Measurements from ENCODE around the gene PSMD4.

DNA sequence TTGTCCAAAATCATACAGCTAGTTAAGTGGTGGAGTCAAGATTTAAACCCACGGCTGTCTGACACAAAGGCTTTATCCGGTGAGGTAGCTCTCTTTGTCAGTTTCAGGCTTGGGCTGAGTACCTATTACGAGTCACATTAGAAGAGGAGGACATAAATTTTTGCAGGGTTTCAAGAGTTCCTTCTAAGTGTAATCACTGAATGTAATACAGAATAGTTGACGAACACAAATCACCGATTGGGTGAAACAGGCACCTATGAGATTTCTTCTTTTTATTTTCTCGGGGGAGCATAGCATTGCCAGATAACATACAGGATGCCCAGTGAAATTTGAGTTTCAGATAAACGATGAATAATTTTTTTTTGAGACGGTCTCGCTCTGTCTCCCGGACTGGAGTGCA lies 847 bp downstream of the PSMD4 start:
- TF ChIP-seq, protein P1, sequence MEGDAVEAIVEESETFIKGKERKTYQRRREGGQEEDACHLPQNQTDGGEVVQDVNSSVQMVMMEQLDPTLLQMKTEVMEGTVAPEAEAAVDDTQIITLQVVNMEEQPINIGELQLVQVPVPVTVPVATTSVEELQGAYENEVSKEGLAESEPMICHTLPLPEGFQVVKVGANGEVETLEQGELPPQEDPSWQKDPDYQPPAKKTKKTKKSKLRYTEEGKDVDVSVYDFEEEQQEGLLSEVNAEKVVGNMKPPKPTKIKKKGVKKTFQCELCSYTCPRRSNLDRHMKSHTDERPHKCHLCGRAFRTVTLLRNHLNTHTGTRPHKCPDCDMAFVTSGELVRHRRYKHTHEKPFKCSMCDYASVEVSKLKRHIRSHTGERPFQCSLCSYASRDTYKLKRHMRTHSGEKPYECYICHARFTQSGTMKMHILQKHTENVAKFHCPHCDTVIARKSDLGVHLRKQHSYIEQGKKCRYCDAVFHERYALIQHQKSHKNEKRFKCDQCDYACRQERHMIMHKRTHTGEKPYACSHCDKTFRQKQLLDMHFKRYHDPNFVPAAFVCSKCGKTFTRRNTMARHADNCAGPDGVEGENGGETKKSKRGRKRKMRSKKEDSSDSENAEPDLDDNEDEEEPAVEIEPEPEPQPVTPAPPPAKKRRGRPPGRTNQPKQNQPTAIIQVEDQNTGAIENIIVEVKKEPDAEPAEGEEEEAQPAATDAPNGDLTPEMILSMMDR (tag by site-specific recombination; IDR thresholded peaks at IDR 0.05) = no peak
- TF ChIP-seq, protein P2, sequence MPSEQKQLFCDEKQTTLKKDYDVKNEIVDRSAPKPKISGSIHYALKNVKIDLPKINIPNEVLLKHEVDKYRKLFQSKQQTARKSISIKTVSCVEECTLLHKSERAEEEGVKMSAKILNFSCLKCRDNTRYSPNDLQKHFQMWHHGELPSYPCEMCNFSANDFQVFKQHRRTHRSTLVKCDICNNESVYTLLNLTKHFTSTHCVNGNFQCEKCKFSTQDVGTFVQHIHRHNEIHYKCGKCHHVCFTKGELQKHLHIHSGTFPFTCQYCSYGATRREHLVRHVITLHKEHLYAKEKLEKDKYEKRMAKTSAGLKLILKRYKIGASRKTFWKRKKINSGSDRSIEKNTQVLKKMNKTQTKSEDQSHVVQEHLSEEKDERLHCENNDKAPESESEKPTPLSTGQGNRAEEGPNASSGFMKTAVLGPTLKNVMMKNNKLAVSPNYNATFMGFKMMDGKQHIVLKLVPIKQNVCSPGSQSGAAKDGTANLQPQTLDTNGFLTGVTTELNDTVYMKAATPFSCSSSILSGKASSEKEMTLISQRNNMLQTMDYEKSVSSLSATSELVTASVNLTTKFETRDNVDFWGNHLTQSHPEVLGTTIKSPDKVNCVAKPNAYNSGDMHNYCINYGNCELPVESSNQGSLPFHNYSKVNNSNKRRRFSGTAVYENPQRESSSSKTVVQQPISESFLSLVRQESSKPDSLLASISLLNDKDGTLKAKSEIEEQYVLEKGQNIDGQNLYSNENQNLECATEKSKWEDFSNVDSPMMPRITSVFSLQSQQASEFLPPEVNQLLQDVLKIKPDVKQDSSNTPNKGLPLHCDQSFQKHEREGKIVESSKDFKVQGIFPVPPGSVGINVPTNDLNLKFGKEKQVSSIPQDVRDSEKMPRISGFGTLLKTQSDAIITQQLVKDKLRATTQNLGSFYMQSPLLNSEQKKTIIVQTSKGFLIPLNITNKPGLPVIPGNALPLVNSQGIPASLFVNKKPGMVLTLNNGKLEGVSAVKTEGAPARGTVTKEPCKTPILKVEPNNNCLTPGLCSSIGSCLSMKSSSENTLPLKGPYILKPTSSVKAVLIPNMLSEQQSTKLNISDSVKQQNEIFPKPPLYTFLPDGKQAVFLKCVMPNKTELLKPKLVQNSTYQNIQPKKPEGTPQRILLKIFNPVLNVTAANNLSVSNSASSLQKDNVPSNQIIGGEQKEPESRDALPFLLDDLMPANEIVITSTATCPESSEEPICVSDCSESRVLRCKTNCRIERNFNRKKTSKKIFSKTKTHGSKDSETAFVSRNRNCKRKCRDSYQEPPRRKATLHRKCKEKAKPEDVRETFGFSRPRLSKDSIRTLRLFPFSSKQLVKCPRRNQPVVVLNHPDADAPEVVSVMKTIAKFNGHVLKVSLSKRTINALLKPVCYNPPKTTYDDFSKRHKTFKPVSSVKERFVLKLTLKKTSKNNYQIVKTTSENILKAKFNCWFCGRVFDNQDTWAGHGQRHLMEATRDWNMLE (tag by site-specific recombination; conservative IDR thresholded peaks at IDR 0.05; ENCODE audit: low read depth) = no peak
- TF ChIP-seq, protein P3, sequence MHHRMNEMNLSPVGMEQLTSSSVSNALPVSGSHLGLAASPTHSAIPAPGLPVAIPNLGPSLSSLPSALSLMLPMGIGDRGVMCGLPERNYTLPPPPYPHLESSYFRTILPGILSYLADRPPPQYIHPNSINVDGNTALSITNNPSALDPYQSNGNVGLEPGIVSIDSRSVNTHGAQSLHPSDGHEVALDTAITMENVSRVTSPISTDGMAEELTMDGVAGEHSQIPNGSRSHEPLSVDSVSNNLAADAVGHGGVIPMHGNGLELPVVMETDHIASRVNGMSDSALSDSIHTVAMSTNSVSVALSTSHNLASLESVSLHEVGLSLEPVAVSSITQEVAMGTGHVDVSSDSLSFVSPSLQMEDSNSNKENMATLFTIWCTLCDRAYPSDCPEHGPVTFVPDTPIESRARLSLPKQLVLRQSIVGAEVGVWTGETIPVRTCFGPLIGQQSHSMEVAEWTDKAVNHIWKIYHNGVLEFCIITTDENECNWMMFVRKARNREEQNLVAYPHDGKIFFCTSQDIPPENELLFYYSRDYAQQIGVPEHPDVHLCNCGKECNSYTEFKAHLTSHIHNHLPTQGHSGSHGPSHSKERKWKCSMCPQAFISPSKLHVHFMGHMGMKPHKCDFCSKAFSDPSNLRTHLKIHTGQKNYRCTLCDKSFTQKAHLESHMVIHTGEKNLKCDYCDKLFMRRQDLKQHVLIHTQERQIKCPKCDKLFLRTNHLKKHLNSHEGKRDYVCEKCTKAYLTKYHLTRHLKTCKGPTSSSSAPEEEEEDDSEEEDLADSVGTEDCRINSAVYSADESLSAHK (tag by site-specific recombination; IDR thresholded peaks at IDR 0.05) = peak; percentile 29; the same call in 1 of the 2 replicates
- TF ChIP-seq PRDM1 (tag by site-specific recombination; IDR thresholded peaks at IDR 0.05) (no peak), GFI1B (tag by site-specific recombination; IDR thresholded peaks at IDR 0.05) (no peak), ZNF768 (tag by site-specific recombination; IDR thresholded peaks at IDR 0.05) (no peak), ZNF24 (tag by site-specific recombination; IDR thresholded peaks at IDR 0.05) (no peak), ZNF510 (tag by site-specific recombination; IDR thresholded peaks at IDR 0.05; ENCODE audit: insufficient replicate concordance) (no peak), ZNF350 (tag by site-specific recombination; IDR thresholded peaks at IDR 0.05) (no peak), AEBP2 (tag by site-specific recombination; IDR thresholded peaks at IDR 0.05; ENCODE audit: borderline replicate concordance) (no peak), MYNN (tag by site-specific recombination; IDR thresholded peaks at IDR 0.05; ENCODE audit: borderline replicate concordance) (no peak), ZNF621 (tag by site-specific recombination; IDR thresholded peaks at IDR 0.05) (no peak), PRDM10 (tag by site-specific recombination; IDR thresholded peaks at IDR 0.05) (no peak; the same call in 1 of the 2 replicates)
- TF ChIP-seq, protein P4, sequence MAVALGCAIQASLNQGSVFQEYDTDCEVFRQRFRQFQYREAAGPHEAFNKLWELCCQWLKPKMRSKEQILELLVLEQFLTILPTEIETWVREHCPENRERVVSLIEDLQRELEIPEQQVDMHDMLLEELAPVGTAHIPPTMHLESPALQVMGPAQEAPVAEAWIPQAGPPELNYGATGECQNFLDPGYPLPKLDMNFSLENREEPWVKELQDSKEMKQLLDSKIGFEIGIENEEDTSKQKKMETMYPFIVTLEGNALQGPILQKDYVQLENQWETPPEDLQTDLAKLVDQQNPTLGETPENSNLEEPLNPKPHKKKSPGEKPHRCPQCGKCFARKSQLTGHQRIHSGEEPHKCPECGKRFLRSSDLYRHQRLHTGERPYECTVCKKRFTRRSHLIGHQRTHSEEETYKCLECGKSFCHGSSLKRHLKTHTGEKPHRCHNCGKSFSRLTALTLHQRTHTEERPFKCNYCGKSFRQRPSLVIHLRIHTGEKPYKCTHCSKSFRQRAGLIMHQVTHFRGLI (tag by site-specific recombination; IDR thresholded peaks at IDR 0.05) = no peak

Measured in HEK293 (cell line).